Mesendoderm (in vitro differentiated cells): Measurements from ENCODE around the gene SYP.

ENCODE experiments used
- DNase-seq: peaks from one replicate; pipeline ENCODE4 v3.0.0; 2013
- H2AK5ac ChIP-seq: 2 replicates; pipeline ENCODE4 v1.6.1; 2013; ENCODE audit warnings: low read length, inconsistent platforms
- H2BK120ac ChIP-seq: 2 replicates; pipeline ENCODE4 v1.6.1; 2013; ENCODE audit warnings: low read depth, mild to moderate bottlenecking, low read length, moderate library complexity, mixed read lengths
- H2BK15ac ChIP-seq: replicated peaks from 2 replicates; pipeline ENCODE4 v1.6.1; 2013; ENCODE audit warnings: low read depth, mild to moderate bottlenecking, moderate library complexity
- H2BK5ac ChIP-seq: 2 replicates; pipeline ENCODE4 v1.6.1; 2013; ENCODE audit warnings: low read length, inconsistent platforms
- H3K18ac ChIP-seq: 2 replicates; pipeline ENCODE4 v1.6.1; 2013; ENCODE audit warnings: mild to moderate bottlenecking, low read length, mixed read lengths
- H3K23ac ChIP-seq: one replicate; pipeline ENCODE4 v1.6.1; 2013; ENCODE audit warnings: low read length
- H3K27ac ChIP-seq: 2 replicates; pipeline ENCODE4 v1.5.1; 2013; ENCODE audit warnings: low read depth, mild to moderate bottlenecking, inconsistent platforms, low read length, moderate library complexity
- H3K27me3 ChIP-seq: 2 replicates; pipeline ENCODE4 v1.6.1; 2013; ENCODE audit warnings: low read length, control low read depth, mild to moderate bottlenecking, inconsistent platforms; ENCODE audit not compliant: insufficient read depth, poor library complexity
- H3K36me3 ChIP-seq: 2 replicates; pipeline ENCODE4 v1.6.1; 2013; ENCODE audit warnings: low read length, inconsistent platforms; ENCODE audit not compliant: control insufficient read depth, insufficient read depth
- H3K4ac ChIP-seq: one replicate; pipeline ENCODE4 v1.6.1; 2013; ENCODE audit warnings: low read depth, mild to moderate bottlenecking, low read length, moderate library complexity
- H3K4me1 ChIP-seq: 2 replicates; pipeline ENCODE4 v1.6.1; 2013; ENCODE audit warnings: low read depth, low read length, inconsistent platforms; ENCODE audit not compliant: control insufficient read depth
- H3K4me2 ChIP-seq: 2 replicates; pipeline ENCODE4 v1.6.1; 2013; ENCODE audit warnings: low read length
- H3K4me3 ChIP-seq: 2 replicates; pipeline ENCODE4 v1.5.1; 2013; ENCODE audit warnings: mild to moderate bottlenecking, low read length
- H3K56ac ChIP-seq: one replicate; pipeline ENCODE4 v1.6.1; 2013; ENCODE audit warnings: low read length
- H3K79me1 ChIP-seq: 2 replicates; pipeline ENCODE4 v1.6.1; 2013; ENCODE audit warnings: low read length, inconsistent platforms
- H3K79me2 ChIP-seq: 2 replicates; pipeline ENCODE4 v1.6.1; 2013; ENCODE audit warnings: mild to moderate bottlenecking, low read length; ENCODE audit not compliant: control insufficient read depth, insufficient read depth
- H3K9ac ChIP-seq: 2 replicates; pipeline ENCODE4 v1.6.1; 2013; ENCODE audit warnings: low read length, inconsistent platforms
- H4K5ac ChIP-seq: one replicate; pipeline ENCODE4 v1.6.1; 2013; ENCODE audit warnings: low read length
- H4K8ac ChIP-seq: one replicate; pipeline ENCODE4 v1.6.1; 2013; ENCODE audit warnings: low read depth, mild to moderate bottlenecking, control low read depth, low read length, moderate library complexity
- WGBS: extraction: QIAGEN DNeasy Blood & Tissue Kit; methylation state at CpG from one replicate; pipeline ENCODE4 v1.1.7; 2013; ENCODE audit warnings: low lambda C conversion rate, missing lambda C conversion rate; ENCODE audit not compliant: insufficient coverage; ENCODE audit errors: extremely low coverage; 5-methylcytosine and 5-hydroxymethylcytosine counted together

SYP gene

DNA sequence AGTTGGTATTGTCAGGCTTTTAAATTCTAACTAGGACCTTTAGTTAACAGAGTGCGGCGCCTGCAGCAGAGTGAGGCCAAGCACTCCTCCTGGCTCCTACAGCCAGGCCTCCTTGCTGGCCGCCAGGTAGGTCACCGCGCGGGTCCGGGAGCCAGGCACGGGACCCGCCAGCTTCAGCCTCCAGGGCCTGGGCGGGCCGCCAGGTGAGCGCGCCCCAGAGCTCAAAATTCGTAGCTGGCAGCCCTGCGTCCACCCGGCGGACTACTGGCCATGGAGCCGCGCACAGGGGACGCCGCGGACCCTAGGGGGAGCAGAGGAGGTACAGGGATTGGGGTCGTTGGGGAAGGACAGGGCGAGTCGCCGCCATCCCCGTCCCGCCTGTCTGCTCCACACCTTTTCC, 37.4 kb downstream of the SYP start, which contains the start of gene MAGIX:
MAGIX (plus strand) TSS at position 139 of the 400 bp plus-strand sequence; CDS start at position 271, 132 bp downstream.
- H3K27ac ChIP-seq: no peak within 1 kb of the TSS
- no peaks in the 10 kb centered on the region for H3K4me1 ChIP-seq
- H3K4me2 ChIP-seq: no peak within 1 kb of the TSS
- no peak within 1 kb of the TSS for H4K8ac ChIP-seq
- H3K79me1 ChIP-seq: no peaks in the 10 kb centered on the region
- no peak within 1 kb of the TSS for H3K23ac ChIP-seq
- no peaks in the 10 kb centered on the region for H3K27me3 ChIP-seq
- H2BK15ac ChIP-seq: no peak within 1 kb of the TSS
- no peak within 1 kb of the TSS for H2BK5ac ChIP-seq
- H4K5ac ChIP-seq: no peak within 1 kb of the TSS
- WGBS: no CpG with 5 or more reads among the region's 28 CpGs
- peak within 1 kb of the TSS; percentile 24 for H3K9ac ChIP-seq
- no peak within 1 kb of the TSS for H3K4me3 ChIP-seq
- H3K4ac ChIP-seq: no peak within 1 kb of the TSS
- no peak within 1 kb of the TSS for H2AK5ac ChIP-seq
- H3K56ac ChIP-seq: peak within 1 kb of the TSS; percentile 42
- H3K36me3 ChIP-seq: no peaks in the 10 kb centered on the region
- DNase-seq: no peak
- H2BK120ac ChIP-seq: no peak within 1 kb of the TSS
- no peaks in the 10 kb centered on the region for H3K79me2 ChIP-seq
- H3K18ac ChIP-seq: no peak within 1 kb of the TSS

- Histone ChIP-seq H3K79me1 (no peaks in the 10 kb centered on the region), H2BK5ac (no peak overlapping the region), H3K4ac (no peak overlapping the region), H3K4me1 (no peaks in the 10 kb centered on the region), H2BK120ac (no peak overlapping the region), H2BK15ac (no peak overlapping the region), H3K56ac (no peak overlapping the region), H3K79me2 (no peaks in the 10 kb centered on the region), H3K4me2 (no peak overlapping the region), H2AK5ac (no peak overlapping the region), H3K4me3 (no peak overlapping the region), H3K36me3 (no peaks in the 10 kb centered on the region), H3K18ac (no peak overlapping the region), H3K27me3 (no peaks in the 10 kb centered on the region), H4K8ac (no peak overlapping the region), H3K27ac (no peak overlapping the region), H3K23ac (no peak overlapping the region), H3K9ac (no peak overlapping the region), H4K5ac (no peak overlapping the region)
- no CpG with 5 or more reads among the region's 5 CpGs for WGBS
- DNase-seq: no peak
These were observed 38.4 kb downstream of the SYP start for GRCh38 chrX:49161632-49162031.

DNA sequence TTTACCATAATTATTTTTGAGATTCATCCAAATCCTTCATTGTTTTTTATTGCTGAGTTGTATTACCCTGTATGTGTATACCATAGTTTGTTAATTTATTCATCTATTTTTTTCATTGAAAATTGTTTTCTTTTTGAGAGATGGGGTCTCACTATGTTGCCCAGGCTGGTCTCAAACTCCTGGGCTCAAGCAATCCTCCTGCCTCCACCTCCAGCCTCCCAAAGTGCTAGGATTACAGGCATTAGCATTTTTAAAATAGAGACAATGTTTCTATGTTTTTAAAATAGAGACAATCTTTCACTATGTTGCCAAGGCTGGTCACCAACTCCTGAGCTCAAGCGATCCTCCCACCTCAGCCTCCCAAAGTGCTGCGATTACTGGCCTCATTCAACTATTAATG, 39.1 kb downstream of the SYP start:
- no peak overlapping the region for H3K18ac ChIP-seq
- no peak overlapping the region for H3K4me3 ChIP-seq
- no peaks in the 10 kb centered on the region for H3K27me3 ChIP-seq
- H3K27ac ChIP-seq: no peak overlapping the region
- H3K36me3 ChIP-seq: no peaks in the 10 kb centered on the region
- no peak overlapping the region for H3K56ac ChIP-seq
- H2BK120ac ChIP-seq: no peak overlapping the region
- no peaks in the 10 kb centered on the region for H3K79me2 ChIP-seq
- H3K79me1 ChIP-seq: no peaks in the 10 kb centered on the region
- H3K9ac ChIP-seq: no peak overlapping the region
- no CpG with 5 or more reads among the region's 2 CpGs for WGBS
- DNase-seq: no peak
- H2BK5ac ChIP-seq: no peak overlapping the region
- no peak overlapping the region for H2BK15ac ChIP-seq
- no peaks in the 10 kb centered on the region for H3K4me1 ChIP-seq
- H4K8ac ChIP-seq: no peak overlapping the region
- no peak overlapping the region for H4K5ac ChIP-seq
- H3K4ac ChIP-seq: no peak overlapping the region
- H3K23ac ChIP-seq: no peak overlapping the region
- H2AK5ac ChIP-seq: no peak overlapping the region
- H3K4me2 ChIP-seq: no peak overlapping the region

DNA sequence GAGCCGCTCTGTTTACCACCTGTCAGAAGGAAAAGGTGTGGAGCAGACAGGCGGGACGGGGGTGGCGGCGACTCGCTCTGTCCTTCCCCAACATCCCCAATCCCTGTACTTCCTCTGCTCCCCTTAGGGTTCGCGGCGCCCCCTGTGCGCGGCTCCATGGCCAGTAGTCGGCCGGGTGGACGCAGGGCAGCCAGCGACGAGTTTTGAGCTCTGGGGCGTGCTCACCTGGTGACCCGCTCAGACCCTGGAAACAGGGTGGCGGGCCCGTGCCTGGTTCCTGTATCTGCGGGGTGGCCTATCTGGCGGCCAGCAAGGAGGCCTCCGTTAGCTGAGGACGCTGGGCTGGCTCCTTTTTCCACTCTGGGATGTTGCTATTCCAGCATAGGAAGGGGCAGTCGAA, 42.8 kb downstream of the SYP start:
- Histone ChIP-seq H3K56ac (peak overlapping the region; percentile 15), H3K4me2 (no peak overlapping the region), H3K4ac (no peak overlapping the region), H3K36me3 (no peaks in the 10 kb centered on the region), H2BK15ac (no peak overlapping the region), H2BK120ac (no peak overlapping the region), H4K5ac (no peak overlapping the region), H3K79me1 (no peaks in the 10 kb centered on the region), H3K4me1 (no peaks in the 10 kb centered on the region), H3K23ac (no peak overlapping the region), H3K79me2 (no peaks in the 10 kb centered on the region), H3K18ac (no peak overlapping the region), H2BK5ac (no peak overlapping the region), H3K27me3 (no peaks in the 10 kb centered on the region), H3K9ac (no peak overlapping the region), H4K8ac (no peak overlapping the region), H3K27ac (no peak overlapping the region), H3K4me3 (no peak overlapping the region), H2AK5ac (no peak overlapping the region)
- no peak for DNase-seq
- no CpG with 5 or more reads among the region's 25 CpGs for WGBS

DNA sequence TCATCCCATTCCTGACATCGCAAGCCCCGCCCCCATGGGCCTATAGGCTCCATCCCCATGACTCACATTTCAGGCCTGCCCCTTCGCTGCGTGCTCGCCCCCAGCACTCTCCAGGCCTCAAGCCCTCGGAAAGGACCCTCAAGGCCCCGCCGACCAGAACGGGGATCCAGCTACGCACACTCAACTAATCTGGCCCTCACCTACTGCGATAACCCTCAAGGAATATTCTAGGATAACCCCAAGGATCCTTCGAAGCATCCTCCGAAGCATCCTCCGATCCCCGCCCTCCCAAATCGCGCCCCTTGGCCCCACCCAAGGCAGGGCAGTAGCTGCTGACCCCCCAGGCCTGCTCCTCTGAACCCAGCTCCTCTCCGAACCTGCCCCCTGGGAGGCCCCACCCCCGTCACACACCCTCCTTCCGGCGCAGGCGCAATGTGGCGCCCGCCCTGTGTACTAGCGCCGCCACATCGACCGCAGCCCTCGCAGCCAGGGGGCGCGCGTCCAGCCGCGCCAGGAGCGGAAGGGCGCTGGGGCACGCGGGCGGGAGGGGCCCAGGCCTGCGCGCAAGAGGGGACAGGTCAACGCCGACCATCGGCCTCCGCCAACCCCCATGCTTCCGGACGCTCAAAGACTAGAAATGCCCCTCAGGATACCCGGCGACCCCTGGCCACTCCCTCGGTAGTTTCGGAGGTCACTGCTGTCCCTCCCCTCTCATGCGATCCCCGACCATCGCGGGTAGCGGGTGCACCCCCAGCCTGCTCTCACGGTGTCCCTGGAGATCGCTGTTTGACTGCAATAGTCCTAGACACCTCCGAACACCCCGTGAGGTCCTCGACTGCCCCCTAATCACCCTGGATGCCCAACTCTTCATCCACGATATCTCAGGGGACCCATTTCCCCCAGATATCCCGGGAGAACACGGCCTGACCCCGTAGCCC, 43.8 kb downstream of the SYP start:
- peak overlapping the region; percentile 73 for H3K9ac ChIP-seq
- H2BK5ac ChIP-seq: no peak overlapping the region
- no peak overlapping the region for H4K8ac ChIP-seq
- H3K79me2 ChIP-seq: no peaks in the 10 kb centered on the region
- H4K5ac ChIP-seq: no peak overlapping the region
- H3K56ac ChIP-seq: peak overlapping the region; percentile 82
- H3K4ac ChIP-seq: peak overlapping the region; percentile 70
- H3K36me3 ChIP-seq: no peaks in the 10 kb centered on the region
- H2BK15ac ChIP-seq: no peak overlapping the region
- H3K79me1 ChIP-seq: no peaks in the 10 kb centered on the region
- no peak overlapping the region for H3K23ac ChIP-seq
- no peak overlapping the region for H2AK5ac ChIP-seq
- H3K4me1 ChIP-seq: no peaks in the 10 kb centered on the region
- H3K27ac ChIP-seq: peak overlapping the region; percentile 88
- H2BK120ac ChIP-seq: no peak overlapping the region
- peak overlapping the region; percentile 27 for H3K4me2 ChIP-seq
- no peaks in the 10 kb centered on the region for H3K27me3 ChIP-seq
- WGBS: no CpG with 5 or more reads among the region's 65 CpGs
- no peak overlapping the region for H3K4me3 ChIP-seq
- peak; percentile 94 for DNase-seq
- H3K18ac ChIP-seq: peak overlapping the region; percentile 60
